A549 (cell line): ENCODE data around the gene SYNE2. TPM values are rescaled to one million over a fixed set of nuclear protein-coding genes. Genes with fewer than 3 reads are reported as not detected.
A peak's percentile ranks its signal among the peaks of the same experiment; 100 is the strongest.

Source experiments
- ATAC-seq, 2 experiments: fragments of 200-7000 bp in 1 of 2; fragments of >200 bp in 1 of 2; cut with Nextera tagmentation in 1 of 2; cut with Tn5 transposase in 1 of 2; 3 replicates each; pipeline versions ENCODE4 v1.8.0 to v1.9.1; 2018 to 2020; ENCODE audit warnings: mild to moderate bottlenecking in 1 of 2, moderate library complexity in 1 of 2
- CTCF ChIA-PET: fragments of 300-600 bp; sonication (Branson Sonifier 250); formaldehyde crosslinking; extraction: SDS; loops from one replicate; lab custom pipeline; 2021; ENCODE audit warnings: antibody characterized with exemption, inconsistent platforms; lab: Yijun Ruan, JAX
- POLR2A ChIA-PET: fragments of 350-600 bp; formaldehyde crosslinking; extraction: SDS; loops from one replicate; lab custom pipeline; 2021; ENCODE audit warnings: antibody characterized with exemption, inconsistent platforms; lab: Yijun Ruan, JAX
- DNase-seq, 2 experiments: peaks; one replicate each; pipeline versions ENCODE4 v3.0.0 to v3.0.0-alpha.2; 2011 to 2016; ENCODE audit warnings: low read depth in 1 of 2, low spot score in 1 of 2
- FAIRE-seq: peaks from 2 replicates; lab custom pipeline; 2011; peaks lifted over from hg19 to GRCh38; lab: Jason Lieb, UNC
- H3K27ac ChIP-seq, 2 experiments: fragments of >200 bp; sonication (Bioruptor Twin); formaldehyde crosslinking; 3 replicates each; pipeline ENCODE4 v1.5.1; 2016 to 2017
- H3K4me1 ChIP-seq: fragments of >200 bp; sonication (Bioruptor Twin); formaldehyde crosslinking; 3 replicates; pipeline ENCODE4 v1.6.1; 2016
- H3K4me2 ChIP-seq: fragments of >200 bp; sonication (Bioruptor Twin); formaldehyde crosslinking; 3 replicates; pipeline ENCODE4 v1.6.1; 2016
- H3K4me3 ChIP-seq: fragments of >200 bp; sonication (Bioruptor Twin); formaldehyde crosslinking; 3 replicates; pipeline ENCODE4 v1.5.1; 2016
- H3K9me3 ChIP-seq: fragments of >200 bp; sonication (Bioruptor Twin); formaldehyde crosslinking; 3 replicates; pipeline ENCODE4 v1.6.1; 2016
- BCL3 ChIP-seq: fragments of >200 bp; sonication (Bioruptor Twin); formaldehyde crosslinking; IDR thresholded peaks from 3 replicates; pipeline ENCODE4 v1.6.1; 2016
- CEBPB ChIP-seq, 2 experiments: fragments of >200 bp in 1 of 2; sonication (Bioruptor Twin) in 1 of 2; formaldehyde crosslinking in 1 of 2; IDR thresholded peaks; 2 replicates each; pipeline ENCODE4 v1.6.1; 2012 to 2016
- EHF ChIP-seq: fragments of 250-450 bp; sonication (Bioruptor Pico); IDR thresholded peaks from 2 replicates; pipeline ENCODE4 v1.5.0; 2020; ENCODE audit warnings: mild to moderate bottlenecking
- EHMT2 ChIP-seq: fragments of 200-600 bp; sonication (generic); IDR thresholded peaks from 2 replicates; pipeline ENCODE4 v1.6.1; 2016; ENCODE audit warnings: antibody characterized with exemption, low read depth, mild to moderate bottlenecking, moderate library complexity
- ESRRA ChIP-seq: fragments of 150-350 bp; IDR thresholded peaks from 2 replicates; pipeline ENCODE4 v1.6.1; 2014; ENCODE audit warnings: mild to moderate bottlenecking, low read length, borderline replicate concordance
- FOSL2 ChIP-seq, 2 experiments: fragments of 450-650 bp in 1 of 2; fragments of >200 bp in 1 of 2; sonication (Bioruptor Twin) in 1 of 2; formaldehyde crosslinking; IDR thresholded peaks; 2 replicates each; pipeline versions ENCODE4 v1.5.0 to v1.6.1; 2016 to 2020; ENCODE audit warnings: mild to moderate bottlenecking in 1 of 2, moderate library complexity in 1 of 2
- FOXS1 ChIP-seq: fragments of 250-450 bp; sonication (Bioruptor Pico); IDR thresholded peaks from 2 replicates; pipeline ENCODE4 v1.5.0; 2020; ENCODE audit warnings: mild to moderate bottlenecking, moderate library complexity
- HES2 ChIP-seq: fragments of >200 bp; sonication (Bioruptor Twin); formaldehyde crosslinking; IDR thresholded peaks from 2 replicates; pipeline ENCODE4 v1.6.1; 2016
- HOXA7 ChIP-seq: fragments of 250-450 bp; sonication (Bioruptor Pico); IDR thresholded peaks from 2 replicates; pipeline ENCODE4 v1.5.0; 2020; ENCODE audit warnings: mild to moderate bottlenecking, moderate library complexity
- HOXB5 ChIP-seq: fragments of 250-450 bp; sonication (Bioruptor Pico); IDR thresholded peaks from 2 replicates; pipeline ENCODE4 v1.5.0; 2020; ENCODE audit warnings: mild to moderate bottlenecking, moderate library complexity
- MAFK ChIP-seq: fragments of 450-650 bp; IDR thresholded peaks from 2 replicates; pipeline ENCODE4 v1.6.1; 2014; ENCODE audit not compliant: partially characterized antibody
- MAX ChIP-seq: IDR thresholded peaks from 2 replicates; pipeline ENCODE4 v1.6.1; 2012
- MYC ChIP-seq: IDR thresholded peaks from 2 replicates; pipeline ENCODE4 v1.6.1; 2012; ENCODE audit warnings: mild to moderate bottlenecking, inconsistent platforms, low read length, improper control_type of control experiment, borderline replicate concordance
- NPAS2 ChIP-seq: fragments of 250-450 bp; sonication (Bioruptor Pico); IDR thresholded peaks from 2 replicates; pipeline ENCODE4 v1.8.0; 2022; ENCODE audit warnings: mild to moderate bottlenecking, moderate library complexity, borderline replicate concordance
- POLR2AphosphoS2 ChIP-seq: conservative IDR thresholded peaks from 2 replicates; pipeline ENCODE4 v1.6.1; 2012; ENCODE audit warnings: low read length, improper control_type of control experiment, inconsistent platforms
- RAD21 ChIP-seq, 2 experiments: fragments of >200 bp in 1 of 2; sonication (Bioruptor Twin) in 1 of 2; formaldehyde crosslinking in 1 of 2; IDR thresholded peaks in 1 of 2; conservative IDR thresholded peaks in 1 of 2; 2 replicates in 1 of 2; 3 replicates in 1 of 2; pipeline ENCODE4 v1.6.1; 2012 to 2018; ENCODE audit warnings: inconsistent platforms in 1 of 2
- REST ChIP-seq: fragments of 200-600 bp; sonication (generic); IDR thresholded peaks from 2 replicates; pipeline ENCODE4 v1.6.1; 2016; ENCODE audit warnings: antibody characterized with exemption, mild to moderate bottlenecking, moderate library complexity
- TFCP2L1 ChIP-seq: fragments of 250-450 bp; sonication (Bioruptor Pico); IDR thresholded peaks from 2 replicates; pipeline ENCODE4 v1.5.0; 2021; ENCODE audit warnings: mild to moderate bottlenecking
- ZSCAN20 ChIP-seq: fragments of 250-450 bp; sonication (Bioruptor Pico); IDR thresholded peaks from 2 replicates; pipeline ENCODE4 v1.8.0; 2022; ENCODE audit warnings: mild to moderate bottlenecking, moderate library complexity
- WGBS: methylation state at CpG from one replicate; pipeline ENCODE4 v1.1.6; 2017; ENCODE audit errors: missing lambda C conversion rate; 5-methylcytosine and 5-hydroxymethylcytosine counted together
- polyA plus RNA-seq, 4 experiments: library from polyadenylated mRNA; depleted of rRNA in 3 of 4; stranded (reverse); fragments of >200 nt; fragmentation: RNase III in 1 of 4; extraction: RNeasy Plus Mini Kit Qiagen cat#74134 plus additional on column Dnase treatment in 1 of 4; gene quantifications; 2 replicates in 3 of 4; 3 replicates in 1 of 4; pipeline ENCODE4 v1.2.3, GENCODE V29; 2011 to 2017

The SYNE2 gene
- polyA plus RNA-seq, 2 of the 4 experiments (the other 2 are of a cell fraction), result 3.4 to 11.3 TPM

- H3K9me3 ChIP-seq, result no peaks in the 10 kb centered on the region
- FAIRE-seq, result no peak
- TF ChIP-seq EHF (CRISPR knock-in tag), result no peak
- TF ChIP-seq ZSCAN20 (CRISPR knock-in tag), result no peak
- no peak for TF ChIP-seq HOXA7
- no peak for TF ChIP-seq REST
- no peak for TF ChIP-seq NPAS2 (CRISPR knock-in tag)
- TF ChIP-seq ESRRA, result no peak
- no peak for TF ChIP-seq POLR2AphosphoS2
- no peak for TF ChIP-seq HOXB5 (CRISPR knock-in tag)
- no peak for TF ChIP-seq BCL3
- TF ChIP-seq RAD21 (conservative IDR thresholded peaks at IDR 0.05 in 1 of 2, IDR thresholded peaks at IDR 0.05 in 1 of 2), result no peak
- TF ChIP-seq MYC, result no peak
- no peak for TF ChIP-seq EHMT2
- TF ChIP-seq HES2, result no peak
- no peak for TF ChIP-seq CEBPB (IDR thresholded peaks at IDR 0.05)
- no peak for TF ChIP-seq FOXS1
- TF ChIP-seq TFCP2L1, result no peak
- no peak for TF ChIP-seq MAX
- no peak for TF ChIP-seq FOSL2 (IDR thresholded peaks at IDR 0.05)
- no peak for TF ChIP-seq FOSL2 (CRISPR knock-in tag; IDR thresholded peaks at IDR 0.05)
- no peak for DNase-seq
- no peaks in the 10 kb centered on the region for H3K4me1 ChIP-seq
- H3K27ac ChIP-seq, result no peak overlapping the region
- H3K4me2 ChIP-seq, result no peak overlapping the region
- CTCF ChIA-PET, result interaction anchor here (1.1 kb wide), 1 partner anchor 75 kb away, joined by 3 read pairs; no protein-coding TSS in a partner anchor
- POLR2A ChIA-PET, result interaction anchor here (0.6 kb wide), 1 partner anchor 9 kb away, joined by 3 read pairs; no protein-coding TSS in a partner anchor
- peak in 1 of 2 experiments; percentile 23; a peak in 1 of 6 replicates for ATAC-seq
- no peak overlapping the region for H3K4me3 ChIP-seq
- WGBS, result 92% methylated on average over 4 of the region's 4 CpGs
Measured at GRCh38 chr14:64220056-64220455, 367.3 kb downstream of the SYNE2 start.

GRCh38 chr14:64220466-64220865, 367.7 kb downstream of the SYNE2 start:
- H3K9me3 ChIP-seq, result no peaks in the 10 kb centered on the region
- WGBS, result 87% methylated on average over 12 of the region's 14 CpGs
- no peak overlapping the region for H3K27ac ChIP-seq
- DNase-seq (no peak), ATAC-seq (no peak), FAIRE-seq (no peak)
- POLR2A ChIA-PET, result interaction anchor here (0.6 kb wide), 1 partner anchor 9 kb away, joined by 3 read pairs; no protein-coding TSS in a partner anchor
- TF ChIP-seq RAD21 (conservative IDR thresholded peaks at IDR 0.05 in 1 of 2, IDR thresholded peaks at IDR 0.05 in 1 of 2), result no peak
- peak; percentile 76 for TF ChIP-seq MAFK
- H3K4me3 ChIP-seq, result no peak overlapping the region
- H3K4me2 ChIP-seq, result no peak overlapping the region
- CTCF ChIA-PET, result no interaction called here
- H3K4me1 ChIP-seq, result no peaks in the 10 kb centered on the region
